ENCODE measurements around the gene SMIM22.

DNA sequence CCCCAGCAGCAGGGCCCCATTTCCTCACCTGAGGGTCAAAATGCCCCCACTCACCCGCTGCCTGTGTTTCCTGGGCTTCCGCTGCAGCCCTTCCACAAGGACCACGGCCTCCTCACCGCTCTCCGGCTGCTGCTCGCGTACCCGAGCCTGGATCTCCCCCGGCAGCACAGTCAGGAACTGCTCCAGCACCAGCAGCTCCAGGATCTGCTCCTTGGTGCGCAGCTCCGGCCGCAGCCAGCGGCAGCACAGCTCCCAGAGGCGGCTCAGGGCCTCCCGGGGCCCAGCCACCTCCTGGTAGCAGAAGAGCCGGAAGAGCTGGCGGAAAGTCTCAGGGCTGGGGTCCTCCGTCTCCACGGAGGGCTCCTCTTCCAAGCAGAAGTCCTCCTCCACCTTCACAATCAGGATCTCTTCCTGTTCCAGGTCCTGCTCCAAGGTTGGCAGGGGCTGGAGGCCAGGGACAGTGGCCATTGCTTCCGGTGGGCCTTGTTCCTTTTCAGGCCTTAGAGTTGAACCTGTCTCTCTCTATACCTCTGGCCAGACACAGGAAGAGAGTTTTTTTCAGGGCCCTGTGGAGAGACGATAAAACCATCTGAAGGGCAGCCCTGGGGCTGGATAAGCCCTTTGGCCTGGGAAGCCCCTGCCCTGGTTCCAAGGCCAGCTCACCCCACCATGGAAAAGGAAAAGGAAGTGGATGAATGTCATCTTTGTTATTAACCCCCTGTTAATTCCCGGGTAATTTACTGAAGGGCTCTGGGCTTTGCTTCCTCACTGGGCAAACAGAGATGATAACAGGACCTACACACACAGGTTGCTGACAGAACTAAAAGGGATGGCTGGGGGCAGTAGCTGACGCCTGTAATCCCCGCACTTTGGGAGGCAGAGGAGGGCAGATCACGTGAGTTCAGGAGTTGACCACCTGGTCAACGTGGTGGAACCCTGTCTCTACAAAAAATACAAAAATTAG lies 29.4 kb upstream of the SMIM22 start:
- TF ChIP-seq POLR2A (IDR thresholded peaks at IDR 0.05) (no peak), EP300 (IDR thresholded peaks at IDR 0.05) (no peak)
- TF ChIP-seq, protein P1, sequence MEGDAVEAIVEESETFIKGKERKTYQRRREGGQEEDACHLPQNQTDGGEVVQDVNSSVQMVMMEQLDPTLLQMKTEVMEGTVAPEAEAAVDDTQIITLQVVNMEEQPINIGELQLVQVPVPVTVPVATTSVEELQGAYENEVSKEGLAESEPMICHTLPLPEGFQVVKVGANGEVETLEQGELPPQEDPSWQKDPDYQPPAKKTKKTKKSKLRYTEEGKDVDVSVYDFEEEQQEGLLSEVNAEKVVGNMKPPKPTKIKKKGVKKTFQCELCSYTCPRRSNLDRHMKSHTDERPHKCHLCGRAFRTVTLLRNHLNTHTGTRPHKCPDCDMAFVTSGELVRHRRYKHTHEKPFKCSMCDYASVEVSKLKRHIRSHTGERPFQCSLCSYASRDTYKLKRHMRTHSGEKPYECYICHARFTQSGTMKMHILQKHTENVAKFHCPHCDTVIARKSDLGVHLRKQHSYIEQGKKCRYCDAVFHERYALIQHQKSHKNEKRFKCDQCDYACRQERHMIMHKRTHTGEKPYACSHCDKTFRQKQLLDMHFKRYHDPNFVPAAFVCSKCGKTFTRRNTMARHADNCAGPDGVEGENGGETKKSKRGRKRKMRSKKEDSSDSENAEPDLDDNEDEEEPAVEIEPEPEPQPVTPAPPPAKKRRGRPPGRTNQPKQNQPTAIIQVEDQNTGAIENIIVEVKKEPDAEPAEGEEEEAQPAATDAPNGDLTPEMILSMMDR (IDR thresholded peaks at IDR 0.05), result no peak
